ENCODE results near the gene SLC16A12.

- no peak for TF ChIP-seq CTCF (conservative IDR thresholded peaks at IDR 0.05 in 1 of 2, IDR thresholded peaks at IDR 0.05 in 1 of 2; ENCODE audit: low read depth in 1 of 2, low read length in 2 of 2)
- TF ChIP-seq EZH2 (IDR thresholded peaks at IDR 0.05; ENCODE audit: low read length, missing control alignments), result no peak
Observed at GRCh38 chr10:89482256-89482655, 53.1 kb downstream of the SLC16A12 start.
